Activated CD8-positive, alpha-beta memory T cell treated with anti-CD3 and anti-CD28 coated beads, Interleukin-2, amount 10 ng/mL, durations not matched to agents 7 days and 5 days (primary cell): ENCODE measurements around the gene CDK15. TPM values are rescaled to one million over a fixed set of nuclear protein-coding genes. Genes with fewer than 3 reads are reported as not detected.

ENCODE experiments used
- ATAC-seq: fragments of 150-1000 bp; cut with Tn5 transposase; one replicate; pipeline ENCODE4 v1.10.0; 2021; ENCODE audit warnings: moderate library complexity
- CTCF ChIA-PET: fragments of 350-600 bp; sonication (Branson Sonifier 250); formaldehyde crosslinking; loops from one replicate; lab custom pipeline; 2021; ENCODE audit warnings: antibody characterized with exemption; lab: Charles Lee
- DNase-seq: peaks from one replicate; pipeline ENCODE4 v3.0.0-alpha.2; 2020
- H3K27ac Mint-ChIP-seq: one replicate; pipeline ENCODE4 v1.8.0; 2021; ENCODE audit warnings: mild to moderate bottlenecking, mixed read lengths
- H3K27me3 Mint-ChIP-seq: one replicate; pipeline ENCODE4 v1.8.0; 2021; ENCODE audit warnings: mixed read lengths
- H3K36me3 Mint-ChIP-seq: one replicate; pipeline ENCODE4 v1.8.0; 2021; ENCODE audit warnings: mild to moderate bottlenecking, mixed read lengths
- H3K4me1 Mint-ChIP-seq: one replicate; pipeline ENCODE4 v1.8.0; 2021; ENCODE audit warnings: mixed read lengths
- H3K4me3 Mint-ChIP-seq: one replicate; pipeline ENCODE4 v1.8.0; 2021; ENCODE audit warnings: mild to moderate bottlenecking, moderate library complexity, mixed read lengths
- H3K9me3 Mint-ChIP-seq: one replicate; pipeline ENCODE4 v1.8.0; 2022; ENCODE audit warnings: low read depth, mixed read lengths
- total RNA-seq, 2 experiments: library from RNA; stranded (reverse); gene quantifications; one replicate each; pipeline ENCODE4 v1.2.3, GENCODE V29; 2021

The CDK15 gene
- total RNA-seq, 2 experiments from 2014 or later, result not detected

- no peak overlapping the region for H3K4me3 Mint-ChIP-seq
- CTCF ChIA-PET, result no interaction called here
- H3K4me1 Mint-ChIP-seq, result no peaks in the 10 kb centered on the region
- ATAC-seq, result no peak
- no peak for DNase-seq
- H3K27ac Mint-ChIP-seq, result no peak overlapping the region
- H3K36me3 Mint-ChIP-seq, result no peaks in the 10 kb centered on the region
- peaks cover 8% of the 10 kb centered on the region for H3K27me3 Mint-ChIP-seq
- peaks cover 3% of the 10 kb centered on the region for H3K9me3 Mint-ChIP-seq
Observed at GRCh38 chr2:201933792-201934237, 127.5 kb downstream of the CDK15 start.

DNA sequence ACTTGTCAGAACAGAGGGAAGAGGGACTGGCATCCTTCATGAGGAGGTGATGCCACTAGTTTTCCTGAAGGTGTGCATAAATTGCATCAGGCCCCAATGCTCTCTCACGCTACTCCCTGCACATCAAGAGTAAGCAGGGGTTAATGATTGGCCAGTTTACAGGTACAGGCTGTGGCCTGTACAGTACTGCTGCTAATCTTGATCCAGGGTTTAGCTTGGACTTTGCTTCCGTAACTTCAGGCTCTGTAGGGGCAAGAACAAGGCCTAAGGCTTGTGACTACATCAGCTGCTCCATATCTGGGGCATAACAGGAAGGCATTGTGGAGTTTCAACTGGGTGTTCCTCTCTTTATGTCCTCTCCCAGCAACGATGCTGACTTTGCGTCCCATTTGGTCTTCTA, 130.5 kb downstream of the CDK15 start:
- no peaks in the 10 kb centered on the region for H3K36me3 Mint-ChIP-seq
- no peak overlapping the region for H3K4me3 Mint-ChIP-seq
- peaks cover 3% of the 10 kb centered on the region for H3K9me3 Mint-ChIP-seq
- H3K27ac Mint-ChIP-seq, result no peak overlapping the region
- no peaks in the 10 kb centered on the region for H3K4me1 Mint-ChIP-seq
- DNase-seq (no peak), ATAC-seq (no peak)
- CTCF ChIA-PET, result no interaction called here
- H3K27me3 Mint-ChIP-seq, result peaks cover 9% of the 10 kb centered on the region

DNA sequence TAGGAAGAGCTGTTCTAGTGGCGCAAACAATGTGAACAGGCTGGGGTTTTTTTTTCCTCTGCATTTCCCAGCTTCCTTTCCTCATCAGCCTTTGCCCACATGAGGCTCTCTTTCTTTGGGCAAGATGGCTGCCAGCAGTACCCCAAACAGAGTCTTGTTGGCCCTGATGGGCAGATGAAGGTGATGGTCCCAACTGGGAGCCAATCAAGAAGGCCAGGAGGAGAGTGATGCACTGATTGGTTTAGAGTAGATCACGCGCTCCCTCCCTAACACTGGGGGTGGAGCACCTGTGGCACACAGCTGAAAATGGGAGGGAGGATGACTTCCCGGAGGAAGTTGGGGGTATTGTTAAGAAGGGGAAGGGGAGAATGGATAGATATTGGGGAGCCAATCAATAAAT, 131.0 kb downstream of the CDK15 start:
- Mint-ChIP-seq H3K4me3 (no peak overlapping the region), H3K4me1 (no peaks in the 10 kb centered on the region), H3K9me3 (peaks cover 3% of the 10 kb centered on the region), H3K27me3 (peaks cover 13% of the 10 kb centered on the region), H3K36me3 (no peaks in the 10 kb centered on the region), H3K27ac (no peak overlapping the region)
- ATAC-seq (no peak), DNase-seq (no peak)
- CTCF ChIA-PET, result interaction anchor here (0.7 kb wide), 1 partner anchor 8 kb away, joined by 3 read pairs; no protein-coding TSS in a partner anchor

GRCh38 chr2:201938156-201938775, 131.9 kb downstream of the CDK15 start:
- DNase-seq (no peak), ATAC-seq (no peak)
- Mint-ChIP-seq H3K4me1 (no peaks in the 10 kb centered on the region), H3K4me3 (no peak overlapping the region), H3K9me3 (peaks cover 3% of the 10 kb centered on the region), H3K27ac (no peak overlapping the region), H3K36me3 (no peaks in the 10 kb centered on the region), H3K27me3 (peaks cover 10% of the 10 kb centered on the region)
- CTCF ChIA-PET, result interaction anchor here (0.7 kb wide), 1 partner anchor 9 kb away, joined by 3 read pairs; no protein-coding TSS in a partner anchor

GRCh38 chr2:201938781-201939180, 132.4 kb downstream of the CDK15 start:
- no peak overlapping the region for H3K4me3 Mint-ChIP-seq
- CTCF ChIA-PET, result no interaction called here
- H3K27ac Mint-ChIP-seq, result no peak overlapping the region
- peaks cover 10% of the 10 kb centered on the region for H3K27me3 Mint-ChIP-seq
- ATAC-seq, result no peak
- H3K36me3 Mint-ChIP-seq, result no peaks in the 10 kb centered on the region
- H3K4me1 Mint-ChIP-seq, result no peaks in the 10 kb centered on the region
- DNase-seq, result no peak
- peaks cover 3% of the 10 kb centered on the region for H3K9me3 Mint-ChIP-seq

GRCh38 chr2:201939453-201939941, 133.2 kb downstream of the CDK15 start:
- no peaks in the 10 kb centered on the region for H3K4me1 Mint-ChIP-seq
- ATAC-seq (no peak), DNase-seq (no peak)
- H3K4me3 Mint-ChIP-seq, result no peak overlapping the region
- peaks cover 10% of the 10 kb centered on the region for H3K27me3 Mint-ChIP-seq
- H3K9me3 Mint-ChIP-seq, result peaks cover 3% of the 10 kb centered on the region
- no peak overlapping the region for H3K27ac Mint-ChIP-seq
- CTCF ChIA-PET, result no interaction called here
- no peaks in the 10 kb centered on the region for H3K36me3 Mint-ChIP-seq

DNA sequence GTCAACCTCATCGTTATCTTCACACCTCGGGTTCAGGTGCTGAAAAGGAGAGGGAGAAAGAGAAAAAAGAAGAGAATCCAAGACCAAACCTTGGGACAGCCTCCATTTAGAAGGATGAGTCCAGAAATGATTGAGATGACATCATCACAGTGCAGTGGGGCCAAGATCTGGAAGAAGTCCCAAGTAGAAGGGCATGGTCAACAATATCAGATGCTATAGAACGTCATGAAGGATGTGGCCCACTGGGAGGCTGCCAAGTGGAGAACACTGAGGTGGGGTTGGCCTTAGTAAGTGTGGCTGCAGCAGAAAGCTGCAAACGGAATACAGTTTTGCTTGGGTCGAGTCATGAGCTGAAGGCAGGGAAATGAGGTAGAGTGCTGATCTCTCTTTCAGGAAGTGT, 136.2 kb downstream of the CDK15 start:
- DNase-seq (no peak), ATAC-seq (no peak)
- H3K9me3 Mint-ChIP-seq, result no peaks in the 10 kb centered on the region
- H3K27me3 Mint-ChIP-seq, result peaks cover 15% of the 10 kb centered on the region
- no peaks in the 10 kb centered on the region for H3K4me1 Mint-ChIP-seq
- no peak overlapping the region for H3K4me3 Mint-ChIP-seq
- CTCF ChIA-PET, result no interaction called here
- no peak overlapping the region for H3K27ac Mint-ChIP-seq
- no peaks in the 10 kb centered on the region for H3K36me3 Mint-ChIP-seq

Other genes with a start within 250 kb of the CDK15 start
- gene TMEM237, start 163.0 kb upstream of the CDK15 start, total RNA-seq, result 10 to 100 TPM; 19.6 to 21.6 TPM
- not detected for gene MPP4, start 107.9 kb upstream of the CDK15 start, total RNA-seq
- gene ALS2, start 25.6 kb upstream of the CDK15 start, total RNA-seq, result 10 to 100 TPM; 12.0 to 14.1 TPM
- gene FZD7, start 227.3 kb downstream of the CDK15 start, total RNA-seq, result 1 to 10 TPM in 1 of 2 experiments, under 1 TPM in 1; 0.18 to 3.4 TPM